GM21526 (cell line): ENCODE results near the gene ATP5PD.
"Not testable (repeated sequence)": the region's sequence is repeated elsewhere in the genome, so short reads cannot be mapped to it uniquely, and the experiment has no call there.

Experiments used
- ATAC-seq: cut with Tn5 transposase; IDR thresholded peaks from one replicate; pipeline ENCODE4 v1.9.1; 2021; ENCODE audit warnings: moderate library complexity; ENCODE audit not compliant: unreplicated experiment, low FRiP score

The ATP5PD gene

DNA sequence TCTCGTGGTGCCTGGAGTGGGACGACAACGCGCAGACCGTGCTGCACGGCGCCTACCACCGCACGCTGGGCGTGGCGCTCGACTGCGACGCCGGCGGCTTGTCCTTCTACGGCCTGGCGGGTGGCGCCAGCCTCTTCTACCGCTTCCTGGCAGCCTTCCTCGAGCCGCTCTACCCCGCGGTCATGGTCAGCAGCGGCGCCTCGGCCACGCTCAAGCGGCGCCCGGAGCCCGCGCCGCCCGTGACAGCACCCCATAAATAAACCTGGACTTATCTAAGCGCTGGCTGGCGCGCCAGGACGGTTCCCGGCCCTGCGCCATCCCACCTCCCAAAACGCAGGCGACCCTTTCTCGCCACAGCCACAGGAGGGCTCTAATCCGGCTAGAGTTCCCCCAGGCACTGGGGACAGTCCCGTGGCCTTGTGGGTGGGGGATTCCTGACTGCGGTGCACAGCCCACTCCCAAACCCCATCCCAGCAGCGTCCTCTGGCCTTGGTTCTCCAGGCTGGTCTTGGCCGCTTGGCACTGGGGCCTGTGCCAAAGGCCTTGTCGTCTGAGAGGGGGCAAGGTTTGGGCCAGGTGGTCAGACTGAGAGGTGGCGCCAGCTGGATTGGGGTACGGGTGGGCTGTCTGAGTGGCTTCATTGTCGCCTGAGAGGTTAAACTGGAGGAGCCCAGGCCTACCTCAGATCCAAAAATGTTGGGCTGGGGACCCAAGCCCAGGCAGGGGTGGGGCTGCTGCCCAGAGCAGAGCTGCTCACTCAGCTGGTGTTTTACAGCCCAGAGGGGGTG lies 30.9 kb upstream of the ATP5PD start:
- no peak for ATAC-seq

DNA sequence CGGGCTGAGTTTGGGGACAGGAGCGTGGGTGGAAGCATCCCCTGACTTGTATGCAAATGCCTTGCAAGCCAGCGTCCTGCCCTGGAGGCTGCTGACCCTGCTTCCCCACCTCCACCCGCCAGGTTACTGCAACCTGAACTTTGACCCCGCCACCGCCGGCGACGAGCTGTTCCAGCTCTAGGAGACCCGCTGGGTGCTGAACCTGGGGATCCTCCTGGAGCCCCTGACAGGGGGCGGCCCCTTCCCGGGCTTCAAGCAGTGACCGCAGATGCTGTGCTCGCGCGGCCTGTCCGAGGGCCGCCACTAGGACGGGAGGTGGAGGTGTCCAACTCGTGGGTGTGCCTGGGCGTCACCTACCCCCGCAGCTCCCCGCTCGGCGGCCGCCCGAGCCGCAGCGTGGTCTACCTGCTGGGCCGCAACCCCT lies 30.3 kb upstream of the ATP5PD start:
- no peak for ATAC-seq

DNA sequence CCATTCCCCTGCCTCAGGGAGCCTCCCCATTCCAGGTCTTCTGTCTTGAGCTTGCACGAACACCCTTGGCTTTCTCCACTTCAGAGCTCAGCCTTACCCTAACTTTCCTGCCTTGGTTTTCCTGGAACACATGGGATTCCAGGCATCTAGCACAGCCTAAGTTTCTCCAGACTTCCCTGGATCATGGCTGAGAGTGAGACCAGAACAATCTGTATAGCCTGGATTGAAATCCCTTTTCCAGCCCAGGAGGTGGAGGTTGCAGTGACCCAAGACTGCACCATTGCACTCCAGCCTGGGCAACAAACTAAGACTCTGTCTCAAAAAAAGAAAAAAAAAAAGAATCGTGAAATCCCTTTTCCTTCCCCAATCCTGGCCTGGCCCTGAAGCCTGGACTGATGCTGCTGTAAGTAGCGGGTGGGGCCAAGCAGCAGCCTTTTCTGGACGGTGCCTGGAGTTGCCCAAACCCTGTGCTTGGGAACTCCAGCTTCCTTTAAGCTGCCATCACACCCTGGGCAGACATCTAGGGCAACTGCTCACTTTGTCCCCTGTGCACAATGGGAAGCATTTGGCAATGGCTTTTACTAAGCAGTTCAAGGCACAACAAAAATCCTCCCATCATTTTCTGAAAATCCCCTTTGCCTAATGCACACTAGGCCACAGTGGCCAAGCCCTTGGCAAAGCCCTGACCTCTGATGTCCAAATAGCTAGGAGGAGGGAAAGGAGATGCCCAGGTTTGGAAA lies 29.0 kb upstream of the ATP5PD start:
- no peak for ATAC-seq

DNA sequence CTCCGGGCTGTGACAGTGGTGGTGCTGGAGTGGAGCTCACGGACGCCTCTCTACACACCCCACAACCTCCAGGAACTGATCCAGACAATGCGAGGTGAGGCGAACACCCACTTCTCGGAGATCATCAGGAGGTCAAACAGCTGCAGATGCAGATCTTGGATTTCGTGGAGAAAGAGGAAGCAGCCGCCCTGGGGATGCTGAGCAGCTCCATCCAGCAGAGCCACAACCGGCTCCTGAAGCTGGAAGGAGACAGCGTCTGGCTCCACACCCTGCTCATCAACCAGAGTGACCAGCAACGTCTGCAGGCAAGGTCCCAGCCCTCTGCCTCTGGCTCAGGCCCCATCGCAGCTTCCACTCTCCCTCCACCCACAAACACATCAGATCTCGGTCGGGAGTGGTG lies 27.8 kb upstream of the ATP5PD start:
- ATAC-seq: no peak

GRCh38 chr17:75073618-75074047 lies 26.9 kb upstream of the ATP5PD start:
- ATAC-seq: no peak

GRCh38 chr17:75072909-75073308 lies 26.1 kb upstream of the ATP5PD start:
- not testable (repeated sequence) for ATAC-seq

- not testable (repeated sequence) for ATAC-seq
These were observed 24.9 kb upstream of the ATP5PD start for GRCh38 chr17:75071478-75072271.

GRCh38 chr17:75069783-75070182 lies 23.0 kb upstream of the ATP5PD start:
- no peak for ATAC-seq

DNA sequence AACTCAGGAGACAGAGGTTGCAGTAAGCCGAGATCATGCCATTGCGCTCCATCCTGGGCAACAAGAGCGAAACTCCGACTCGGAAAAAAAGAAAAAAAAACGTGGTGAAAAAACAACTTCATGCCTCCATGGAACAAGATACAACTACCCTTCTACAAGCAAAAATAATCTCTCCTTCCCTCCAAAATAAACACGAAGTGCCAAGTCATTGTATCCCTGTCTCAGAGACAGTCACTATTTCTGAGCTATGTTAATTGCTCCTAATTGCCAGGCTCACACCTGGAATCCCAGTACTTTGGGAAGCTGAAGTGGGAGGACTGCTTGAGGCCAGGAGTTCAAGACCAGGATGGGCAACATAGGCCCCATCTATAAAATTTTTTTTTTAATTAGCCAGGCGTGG lies 22.0 kb upstream of the ATP5PD start:
- ATAC-seq: no peak

DNA sequence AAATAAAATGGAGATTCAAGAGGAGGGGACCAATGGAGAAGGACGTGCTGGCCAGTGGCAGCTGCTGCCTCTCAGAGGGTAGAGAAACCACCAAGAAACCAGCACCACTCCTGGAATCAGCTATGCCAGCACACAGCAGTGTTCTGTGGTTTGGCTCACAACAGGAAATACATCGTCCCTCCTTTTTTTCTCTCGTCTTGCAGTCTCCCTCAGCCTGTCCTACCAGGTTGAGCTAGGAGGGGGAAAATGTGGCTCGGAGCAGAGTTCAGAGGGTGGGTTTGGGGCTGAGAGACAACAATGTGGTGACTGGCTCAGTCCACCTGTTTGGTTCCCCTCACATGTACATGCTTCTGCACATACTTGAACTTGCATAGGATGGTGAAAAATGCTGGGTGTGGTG lies 21.1 kb upstream of the ATP5PD start:
- ATAC-seq: no peak

DNA sequence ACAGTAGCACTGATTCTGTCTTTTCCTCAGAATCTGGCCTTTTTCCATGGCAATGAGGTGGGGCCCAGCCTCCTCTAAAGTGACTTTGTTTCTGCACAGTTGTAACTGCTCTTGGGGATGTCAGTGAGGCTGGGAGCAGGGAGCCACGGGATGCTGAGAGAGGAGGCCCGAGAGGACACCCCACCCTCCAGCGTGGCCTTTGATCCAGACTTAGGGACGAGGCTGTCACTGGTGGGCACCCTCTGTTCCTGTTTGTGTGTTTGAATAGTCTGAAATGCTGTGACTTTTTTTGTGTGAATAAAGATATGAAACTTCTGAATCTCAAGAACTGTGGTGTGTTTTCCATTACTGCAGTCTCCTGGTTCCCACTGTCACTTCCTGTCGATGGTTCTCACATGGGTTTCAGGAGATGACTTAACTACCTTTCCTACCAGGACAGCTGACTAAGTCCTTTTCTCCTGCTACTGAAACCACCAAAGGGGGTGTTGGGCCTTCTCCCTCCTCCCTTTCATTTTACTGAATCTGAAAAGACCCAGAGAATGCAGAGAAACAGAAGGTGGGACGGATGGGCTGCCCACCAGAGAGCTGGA lies 18.9 kb upstream of the ATP5PD start:
- ATAC-seq: no peak

GRCh38 chr17:75064867-75065561 lies 18.2 kb upstream of the ATP5PD start:
- ATAC-seq: no peak

DNA sequence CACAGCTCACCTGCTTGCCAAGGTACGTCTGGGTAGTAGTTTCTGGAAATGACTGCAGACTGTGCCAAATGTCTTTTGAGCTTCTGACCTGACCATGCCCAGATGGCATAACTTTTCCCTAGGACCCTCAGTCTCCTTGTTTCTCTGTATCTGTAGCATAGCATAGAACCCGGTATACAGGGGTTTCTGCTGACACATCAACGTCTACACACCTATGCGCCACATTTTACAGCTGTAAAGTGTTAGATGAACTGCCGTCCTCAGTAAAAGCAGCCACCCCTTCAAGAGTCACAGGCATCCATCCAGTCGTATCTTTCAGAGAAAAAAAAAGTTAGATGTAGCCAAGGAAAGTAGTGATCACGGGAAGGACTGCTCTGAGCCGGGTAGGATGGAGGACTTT lies 17.7 kb upstream of the ATP5PD start:
- no peak for ATAC-seq

DNA sequence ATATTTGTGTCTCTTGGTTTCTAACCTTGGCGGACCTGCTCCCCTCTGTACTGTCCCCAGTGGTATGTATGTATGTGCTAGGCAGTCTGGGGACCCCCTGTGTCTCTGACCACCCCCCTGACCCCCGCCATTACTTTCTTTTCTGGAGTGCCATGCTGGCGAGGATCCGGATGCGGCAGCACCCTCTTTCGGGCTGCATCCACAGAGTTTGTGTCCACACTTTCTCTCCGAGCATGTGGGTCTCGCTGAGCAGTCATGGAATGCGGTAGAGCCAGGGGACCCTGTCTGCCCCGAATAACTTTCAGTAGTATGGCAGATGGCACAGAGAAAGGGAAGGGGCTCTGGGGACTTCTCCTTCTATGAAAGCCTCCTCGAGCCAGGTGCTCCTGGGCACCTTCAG lies 17.3 kb upstream of the ATP5PD start:
- ATAC-seq: no peak

GRCh38 chr17:75063626-75064025 lies 16.9 kb upstream of the ATP5PD start:
- no peak for ATAC-seq

GRCh38 chr17:75063201-75063600 lies 16.4 kb upstream of the ATP5PD start:
- no peak for ATAC-seq

- no peak for ATAC-seq
These were observed 14.8 kb upstream of the ATP5PD start for GRCh38 chr17:75061618-75062017.

DNA sequence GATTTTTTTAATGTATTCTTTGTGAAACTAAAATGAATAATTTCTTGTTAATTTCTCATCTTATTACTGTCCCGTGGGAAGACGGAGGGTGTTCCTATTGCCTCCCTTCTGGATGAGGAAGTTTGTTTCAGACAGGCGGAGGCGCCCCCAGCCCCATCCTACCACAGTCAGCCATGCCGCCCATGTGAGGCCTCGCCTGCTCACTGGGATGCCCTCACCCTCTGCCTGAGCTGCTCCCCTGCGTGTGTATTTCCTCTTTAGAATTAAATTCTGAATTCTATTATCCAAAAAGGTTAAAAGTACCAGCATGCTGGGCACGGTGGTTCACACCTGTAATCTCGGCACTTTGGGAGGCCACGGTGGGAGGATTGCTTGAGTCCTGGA lies 14.3 kb upstream of the ATP5PD start:
- no peak for ATAC-seq

GRCh38 chr17:75060434-75061054 lies 13.8 kb upstream of the ATP5PD start:
- no peak for ATAC-seq
